22Rv1 (cell line): Measurements from ENCODE around the gene NFKBIB.

Experiments
- CTCF ChIP-seq: fragments of 450-650 bp; IDR thresholded peaks from 2 replicates; pipeline ENCODE4 v1.5.1; 2017; ENCODE audit warnings: mild to moderate bottlenecking
- ZFX ChIP-seq: fragments of 450-650 bp; IDR thresholded peaks from 2 replicates; pipeline ENCODE4 v1.6.1; 2017; ENCODE audit warnings: antibody characterized with exemption, borderline replicate concordance

- TF ChIP-seq CTCF, result no peak
- no peak for TF ChIP-seq ZFX
Observed at GRCh38 chr19:38930776-38931520, 31.2 kb downstream of the NFKBIB start, which contains the start of gene MRPS12.
